Hippocampal formation (tissue), 2 donors: ENCODE data around the gene OR52J3.
A peak's percentile ranks its signal among the peaks of the same experiment; 100 is the strongest.
"Not testable (repeated sequence)": the region's sequence is repeated elsewhere in the genome, so short reads cannot be mapped to it uniquely, and the experiment has no call there.

Experiments used
- DNase-seq, 2 donors: peaks; one replicate each; lab custom pipeline; 2025; lab: John Stamatoyannopoulos, UW

Gene OR52J3

GRCh38 chr11:5046226-5046625 is at the start of gene OR52J3:
TSS of gene OR52J3 (plus strand) at chr11:5046526. CDS start at chr11:5046526, 0 bp downstream.
- no peak for DNase-seq

GRCh38 chr11:5004424-5005274 is 41.7 kb upstream of the OR52J3 start:
- peak; percentile 1 to 32 for DNase-seq

- DNase-seq: no peak
Observed at GRCh38 chr11:5007561-5007960, 38.8 kb upstream of the OR52J3 start.

GRCh38 chr11:5011254-5011653 is 35.1 kb upstream of the OR52J3 start:
- DNase-seq: no peak

GRCh38 chr11:5013012-5013411 is 33.3 kb upstream of the OR52J3 start:
- DNase-seq: no peak

- DNase-seq: no peak
Observed at GRCh38 chr11:5021996-5022395, 24.3 kb upstream of the OR52J3 start.

GRCh38 chr11:5036669-5037068 is 9.7 kb upstream of the OR52J3 start:
- no peak for DNase-seq

GRCh38 chr11:5037926-5038325 is 8.4 kb upstream of the OR52J3 start:
- DNase-seq: no peak

GRCh38 chr11:5038341-5038740 is 8.0 kb upstream of the OR52J3 start:
- DNase-seq: no peak

GRCh38 chr11:5040876-5041275 is 5.5 kb upstream of the OR52J3 start:
- DNase-seq: no peak

GRCh38 chr11:5042091-5042490 is 4.2 kb upstream of the OR52J3 start:
- DNase-seq: no peak

GRCh38 chr11:5043380-5043779 is 2.9 kb upstream of the OR52J3 start:
- DNase-seq: no peak

GRCh38 chr11:5046754-5047330 is 516 bp downstream of the OR52J3 start:
- no peak for DNase-seq

- DNase-seq: not testable (repeated sequence)
Observed at GRCh38 chr11:5058679-5059078, 12.4 kb downstream of the OR52J3 start.

- no peak for DNase-seq
Observed at GRCh38 chr11:5059391-5059790, 13.1 kb downstream of the OR52J3 start, which contains the start of gene OR52E2. TSS of gene OR52E2 (minus strand) at chr11:5059627. CDS start at chr11:5059627, 0 bp downstream.

GRCh38 chr11:5065027-5065426 is 18.7 kb downstream of the OR52J3 start:
- DNase-seq: no peak

- DNase-seq: no peak
Observed at GRCh38 chr11:5069272-5069671, 22.9 kb downstream of the OR52J3 start, which contains the start of gene OR52E1. TSS of gene OR52E1 (plus strand) at chr11:5069572.

GRCh38 chr11:5071799-5072198 is 25.5 kb downstream of the OR52J3 start:
- DNase-seq: no peak

GRCh38 chr11:5081405-5081804 is 35.1 kb downstream of the OR52J3 start:
- no peak for DNase-seq

- no peak for DNase-seq
Observed at GRCh38 chr11:5083602-5084001, 37.3 kb downstream of the OR52J3 start.

- DNase-seq: no peak
Observed at GRCh38 chr11:5088556-5088955, 42.2 kb downstream of the OR52J3 start.

GRCh38 chr11:5090668-5091067 is 44.3 kb downstream of the OR52J3 start:
- no peak for DNase-seq
